ENCODE data around the gene MGAM2. TPM values are rescaled to one million over a fixed set of nuclear protein-coding genes. Genes with fewer than 3 reads are reported as not detected.

MGAM2 gene
- total and polyA plus RNA-seq, 2 of the 8 experiments (the other 6 are each of a cell fraction or from before 2014, with no cell fraction given): 0.02 TPM; not detected in 1

DNA sequence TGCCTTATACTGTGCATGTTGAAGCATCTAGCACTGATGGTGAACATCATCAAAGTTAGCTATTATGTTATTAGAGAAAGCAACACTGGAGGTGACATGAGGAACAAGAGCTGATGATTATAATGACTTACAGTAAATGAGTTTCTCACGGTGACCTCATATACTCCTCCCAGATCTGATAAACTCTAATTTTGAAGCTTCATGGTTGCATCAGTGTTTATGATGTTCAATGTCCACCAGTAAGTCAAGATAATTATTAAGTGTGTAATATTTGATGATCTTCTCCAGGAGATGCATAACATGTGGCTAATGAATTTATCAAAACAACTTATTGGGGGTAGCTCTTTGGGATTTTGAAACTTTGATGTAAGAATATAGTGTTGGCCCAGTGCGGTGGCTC, 27.5 kb downstream of the MGAM2 start:
- no peak overlapping the region for H2AK5ac ChIP-seq (ENCODE audit: low read depth, low read length)
- no peaks in the 10 kb centered on the region for H3K27me3 ChIP-seq (replicated peaks in 1 of 4; ENCODE audit: control insufficient read depth in 3 of 4, extremely low read depth in 1 of 4, insufficient read depth in 3 of 4, low read length in 3 of 4)
- ChIA-PET POLR2A (ENCODE audit: partially characterized antibody) (no interaction called here), CTCF (ENCODE audit: partially characterized antibody) (interaction anchor here (1.2 kb wide), 1 partner anchor 353 kb away, joined by 4 read pairs; no protein-coding TSS in a partner anchor)
- H4K8ac ChIP-seq (ENCODE audit: extremely low read depth, insufficient read depth, low read length): no peak overlapping the region
- H4K91ac ChIP-seq (replicated peaks; ENCODE audit: insufficient read length, low read length): no peak overlapping the region
- no peak overlapping the region for H2AFZ ChIP-seq (ENCODE audit: low read length)
- H4K5ac ChIP-seq (ENCODE audit: insufficient read length, low read depth, low read length): no peak overlapping the region
- no peak overlapping the region for H3K14ac ChIP-seq (ENCODE audit: insufficient read length)
- H2BK120ac ChIP-seq (replicated peaks; ENCODE audit: low read depth, low read length): no peak overlapping the region
- H3K36me3 ChIP-seq (ENCODE audit: control insufficient read depth in 2 of 4, insufficient read depth in 4 of 4, low read length in 3 of 4): no peaks in the 10 kb centered on the region
- H3K18ac ChIP-seq (ENCODE audit: extremely low read depth, low read length): no peak overlapping the region
- DNase-seq (ENCODE audit: low read depth in 1 of 2, low spot score in 2 of 2) (no peak), FAIRE-seq (no peak)
- no peak overlapping the region for H3K9ac ChIP-seq (replicated peaks in 1 of 4; ENCODE audit: extremely low read depth in 1 of 4, low read depth in 3 of 4, low read length in 3 of 4)
- no peaks in the 10 kb centered on the region for H4K20me1 ChIP-seq (replicated peaks in 1 of 2; ENCODE audit: control insufficient read depth in 1 of 2, insufficient read depth in 2 of 2, low read length in 2 of 2)
- no peak overlapping the region for H2BK12ac ChIP-seq (ENCODE audit: low read depth, low read length)
- no peak overlapping the region for H3K4ac ChIP-seq (replicated peaks; ENCODE audit: insufficient read length, low read depth, low read length)
- H2BK5ac ChIP-seq (ENCODE audit: low read depth, low read length): no peak overlapping the region
- no peak overlapping the region for H2BK15ac ChIP-seq (ENCODE audit: low read length)
- H3K23me2 ChIP-seq (ENCODE audit: low read depth, low read length): no peaks in the 10 kb centered on the region; the same call in 1 of the 2 replicates
- peaks cover 0 to 4% (median 1%) of the 10 kb centered on the region in 4 experiments; a peak in 3 of 7 replicates for H3K4me1 ChIP-seq (replicated peaks in 1 of 4; ENCODE audit: control insufficient read depth in 3 of 4, insufficient read depth in 4 of 4, low read length in 3 of 4)
- H3K4me2 ChIP-seq (ENCODE audit: insufficient read depth in 1 of 2, low read depth in 2 of 2, low read length in 2 of 2): no peak overlapping the region
- H3K4me3 ChIP-seq (ENCODE audit: extremely low read depth in 1 of 4, insufficient read depth in 2 of 4, low read depth in 3 of 4, low read length in 4 of 4): no peak overlapping the region
- H3K79me2 ChIP-seq (ENCODE audit: control insufficient read depth in 1 of 2, insufficient read depth in 2 of 2, low read length in 2 of 2): no peaks in the 10 kb centered on the region
- WGBS, 2 experiments (ENCODE audit: extremely low coverage in 1 of 2, insufficient coverage in 1 of 2, insufficient read length in 1 of 2, insufficient replicate concordance in 2 of 2, low coverage in 1 of 2, low lambda C conversion rate in 2 of 2, missing lambda C conversion rate in 1 of 2): 87% methylated on average over 2 of the region's 2 CpGs; no CpG with 5 or more reads in 1 of the 2 experiments
- H2BK20ac ChIP-seq (ENCODE audit: low read length): no peak overlapping the region
- no peak overlapping the region for H3K27ac ChIP-seq (ENCODE audit: low read depth, low read length)
- H3K9me3 ChIP-seq (ENCODE audit: insufficient read depth in 2 of 2, low read depth in 1 of 2, low read length in 1 of 2): no peaks in the 10 kb centered on the region
- no peak overlapping the region for H3K56ac ChIP-seq (replicated peaks; ENCODE audit: insufficient read length, low read depth, low read length)
- TF ChIP-seq SIX5 (IDR thresholded peaks at IDR 0.05; ENCODE audit: low read depth, low read length) (no peak), SAP30 (IDR thresholded peaks at IDR 0.05; ENCODE audit: insufficient read depth, insufficient replicate concordance, low read length) (no peak), NRF1 (IDR thresholded peaks at IDR 0.05; ENCODE audit: low read depth, low read length) (no peak), FOSL1 (IDR thresholded peaks at IDR 0.05; ENCODE audit: insufficient read depth, low read depth, low read length) (no peak), SRF (IDR thresholded peaks at IDR 0.05; ENCODE audit: low read depth, low read length) (no peak), SIRT6 (IDR thresholded peaks at IDR 0.05; ENCODE audit: low read length) (no peak), SIN3A (conservative IDR thresholded peaks at IDR 0.05 in 1 of 2, IDR thresholded peaks at IDR 0.05 in 1 of 2; ENCODE audit: low read depth in 1 of 2, low read length in 2 of 2) (no peak), KDM4A (IDR thresholded peaks at IDR 0.05; ENCODE audit: low read depth, low read length, severe bottlenecking) (no peak), TAF1 (IDR thresholded peaks at IDR 0.05; ENCODE audit: low read depth, low read length) (no peak), EZH2 (IDR thresholded peaks at IDR 0.05; ENCODE audit: low read depth, low read length, severe bottlenecking) (no peak)
- H3K23ac ChIP-seq (ENCODE audit: insufficient read length): no peak overlapping the region
- no peaks in the 10 kb centered on the region for H3K79me1 ChIP-seq (ENCODE audit: low read depth, low read length)

Measured in H1 (cell line).